ENCODE data around the gene CCDC32. TPM values are rescaled to one million over a fixed set of nuclear protein-coding genes. Genes with fewer than 3 reads are reported as not detected.
A peak's percentile ranks its signal among the peaks of the same experiment; 100 is the strongest.

CCDC32 gene
- total and polyA plus RNA-seq, 4 experiments from 2014 or later: 31.7 to 49.3 (median 37.2) TPM

GRCh38 chr15:40558952-40559742 lies 5.7 kb downstream of the CCDC32 start:
- H3K9me3 ChIP-seq (ENCODE audit: control insufficient read depth in 1 of 2, low read length in 2 of 2): no peaks in the 10 kb centered on the region
- POLR2A ChIA-PET (ENCODE audit: partially characterized antibody): no interaction called here
- peaks cover 4% of the 10 kb centered on the region for H3K36me3 ChIP-seq (ENCODE audit: insufficient read depth, low read length)
- Mint-ChIP-seq H3K4me3 (no peak overlapping the region), H3K36me3 (peaks cover 28 to 63% of the 10 kb centered on the region in 2 donors), H3K27ac (peak overlapping the region in 2 of 7 donors; percentile 18 to 39), H3K9me3 (no peaks in the 10 kb centered on the region), H3K27me3 (no peaks in the 10 kb centered on the region), H3K4me1 (peaks cover 16 to 38% (median 32%) of the 10 kb centered on the region in 4 donors)
- H3K27me3 ChIP-seq (ENCODE audit: insufficient read depth, low read length): no peaks in the 10 kb centered on the region
- intact Hi-C loops (cut with micrococcal nuclease): no loop called here
- no peak overlapping the region for H3K27ac ChIP-seq (ENCODE audit: low read depth, low read length)
- peaks cover 15% of the 10 kb centered on the region for H3K4me1 ChIP-seq (ENCODE audit: insufficient read depth, low read length)
- CTCF ChIA-PET (ENCODE audit: partially characterized antibody): interaction anchor here (1.3 to 1.7 kb wide), 3 partner anchors 10 to 39 kb away, joined by 3 to 6 read pairs (median 3); partner anchors contain the start of gene RPUSD2
- DNase-seq: no peak
- no peak overlapping the region for H3K4me3 ChIP-seq (ENCODE audit: low read length in 2 of 2)

- H3K36me3 ChIP-seq (ENCODE audit: insufficient read depth, low read length): peaks cover 15% of the 10 kb centered on the region
Observed at GRCh38 chr15:40555876-40556275, 9.0 kb downstream of the CCDC32 start.

GRCh38 chr15:40554161-40554525 lies 10.7 kb downstream of the CCDC32 start:
- no peaks in the 10 kb centered on the region for H3K9me3 ChIP-seq (ENCODE audit: control insufficient read depth in 1 of 2, low read length in 2 of 2)
- peaks cover 22% of the 10 kb centered on the region for H3K36me3 ChIP-seq (ENCODE audit: insufficient read depth, low read length)
- no peak overlapping the region for H3K4me3 Mint-ChIP-seq
- H3K4me1 ChIP-seq (ENCODE audit: insufficient read depth, low read length): no peaks in the 10 kb centered on the region
- H3K27me3 Mint-ChIP-seq: no peaks in the 10 kb centered on the region
- no peaks in the 10 kb centered on the region for H3K27me3 ChIP-seq (ENCODE audit: insufficient read depth, low read length)
- intact Hi-C loops (cut with micrococcal nuclease): no loop called here
- H3K36me3 Mint-ChIP-seq: peaks cover 47 to 74% of the 10 kb centered on the region in 2 donors
- peaks cover under 1 to 9% (median 3%) of the 10 kb centered on the region in 4 donors for H3K4me1 Mint-ChIP-seq
- peak overlapping the region in 2 of 7 donors; percentile 48 to 59 for H3K27ac Mint-ChIP-seq
- no peak overlapping the region for H3K27ac ChIP-seq (ENCODE audit: low read depth, low read length)
- H3K4me3 ChIP-seq (ENCODE audit: low read length in 2 of 2): no peak overlapping the region
- ChIA-PET POLR2A (ENCODE audit: partially characterized antibody) (no interaction called here), CTCF (ENCODE audit: partially characterized antibody) (no interaction called here)
- no peaks in the 10 kb centered on the region for H3K9me3 Mint-ChIP-seq
- no peak for DNase-seq

More at GRCh38 chr15:40555876-40556275, 9.0 kb downstream of the CCDC32 start:
- Histone ChIP-seq H3K4me1 (ENCODE audit: insufficient read depth, low read length) (no peaks in the 10 kb centered on the region), H3K27ac (ENCODE audit: low read depth, low read length) (no peak overlapping the region), H3K4me3 (ENCODE audit: low read length in 2 of 2) (no peak overlapping the region), H3K27me3 (ENCODE audit: insufficient read depth, low read length) (no peaks in the 10 kb centered on the region), H3K9me3 (ENCODE audit: control insufficient read depth in 1 of 2, low read length in 2 of 2) (no peaks in the 10 kb centered on the region)
- ChIA-PET CTCF (ENCODE audit: partially characterized antibody) (no interaction called here), POLR2A (ENCODE audit: partially characterized antibody) (interaction anchor here (0.6 kb wide), 1 partner anchor 276 kb away, joined by 3 read pairs; no protein-coding TSS in a partner anchor)
- intact Hi-C loops (cut with micrococcal nuclease): no loop called here
- no peak for DNase-seq
- Mint-ChIP-seq H3K36me3 (peaks cover 32 to 71% of the 10 kb centered on the region in 2 donors), H3K4me1 (peaks cover 6 to 14% (median 14%) of the 10 kb centered on the region in 4 donors), H3K9me3 (no peaks in the 10 kb centered on the region), H3K4me3 (no peak overlapping the region), H3K27me3 (no peaks in the 10 kb centered on the region), H3K27ac (no peak overlapping the region)

- H3K36me3 ChIP-seq (ENCODE audit: insufficient read depth, low read length): peaks cover 18% of the 10 kb centered on the region
- H3K27ac ChIP-seq (ENCODE audit: low read depth, low read length): no peak overlapping the region
- no peak overlapping the region for H3K4me3 ChIP-seq (ENCODE audit: low read length in 2 of 2)
- intact Hi-C loops (cut with micrococcal nuclease): no loop called here
- no peak overlapping the region for H3K27ac Mint-ChIP-seq
- H3K36me3 Mint-ChIP-seq: peaks cover 53 to 66% of the 10 kb centered on the region in 2 donors
- no peaks in the 10 kb centered on the region for H3K27me3 ChIP-seq (ENCODE audit: insufficient read depth, low read length)
- DNase-seq: no peak
- peaks cover 0 to 2% (median 0%) of the 10 kb centered on the region in 4 donors for H3K4me1 Mint-ChIP-seq
- no peaks in the 10 kb centered on the region for H3K9me3 ChIP-seq (ENCODE audit: control insufficient read depth in 1 of 2, low read length in 2 of 2)
- no peaks in the 10 kb centered on the region for H3K4me1 ChIP-seq (ENCODE audit: insufficient read depth, low read length)
- no peaks in the 10 kb centered on the region for H3K27me3 Mint-ChIP-seq
- no peaks in the 10 kb centered on the region for H3K9me3 Mint-ChIP-seq
- POLR2A ChIA-PET (ENCODE audit: partially characterized antibody): no interaction called here
- CTCF ChIA-PET (ENCODE audit: partially characterized antibody): interaction anchor here (1.4 kb wide), 1 partner anchor 14 kb away, joined by 5 read pairs; the partner anchor contains the start of gene CCDC32
- H3K4me3 Mint-ChIP-seq: no peak overlapping the region
Observed at GRCh38 chr15:40550341-40551037, 14.4 kb downstream of the CCDC32 start.

GRCh38 chr15:40549894-40550293 lies 14.9 kb downstream of the CCDC32 start:
- Mint-ChIP-seq H3K4me3 (no peak overlapping the region), H3K27me3 (no peaks in the 10 kb centered on the region), H3K9me3 (no peaks in the 10 kb centered on the region), H3K27ac (no peak overlapping the region), H3K4me1 (peaks cover 0 to 2% (median 0%) of the 10 kb centered on the region in 4 donors), H3K36me3 (peaks cover 47 to 60% of the 10 kb centered on the region in 2 donors)
- intact Hi-C loops (cut with micrococcal nuclease): no loop called here
- CTCF ChIA-PET (ENCODE audit: partially characterized antibody): no interaction called here
- Histone ChIP-seq H3K4me1 (ENCODE audit: insufficient read depth, low read length) (no peaks in the 10 kb centered on the region), H3K27me3 (ENCODE audit: insufficient read depth, low read length) (no peaks in the 10 kb centered on the region), H3K9me3 (ENCODE audit: control insufficient read depth in 1 of 2, low read length in 2 of 2) (no peaks in the 10 kb centered on the region), H3K4me3 (ENCODE audit: low read length in 2 of 2) (no peak overlapping the region), H3K36me3 (ENCODE audit: insufficient read depth, low read length) (peaks cover 18% of the 10 kb centered on the region), H3K27ac (ENCODE audit: low read depth, low read length) (no peak overlapping the region)
- DNase-seq: no peak
- POLR2A ChIA-PET (ENCODE audit: partially characterized antibody): no interaction called here

GRCh38 chr15:40548610-40549009 lies 16.2 kb downstream of the CCDC32 start:
- Mint-ChIP-seq H3K4me1 (peaks cover 0 to 2% (median 0%) of the 10 kb centered on the region in 4 donors), H3K27me3 (no peaks in the 10 kb centered on the region), H3K36me3 (peaks cover 36 to 47% of the 10 kb centered on the region in 2 donors), H3K27ac (no peak overlapping the region), H3K9me3 (no peaks in the 10 kb centered on the region), H3K4me3 (no peak overlapping the region)
- intact Hi-C loops (cut with micrococcal nuclease): no loop called here
- ChIA-PET POLR2A (ENCODE audit: partially characterized antibody) (no interaction called here), CTCF (ENCODE audit: partially characterized antibody) (interaction anchor here (0.6 kb wide), 1 partner anchor 123 kb away, joined by 4 read pairs; no protein-coding TSS in a partner anchor)
- Histone ChIP-seq H3K27ac (ENCODE audit: low read depth, low read length) (no peak overlapping the region), H3K4me3 (ENCODE audit: low read length in 2 of 2) (no peak overlapping the region), H3K27me3 (ENCODE audit: insufficient read depth, low read length) (no peaks in the 10 kb centered on the region), H3K9me3 (ENCODE audit: control insufficient read depth in 1 of 2, low read length in 2 of 2) (no peaks in the 10 kb centered on the region), H3K36me3 (ENCODE audit: insufficient read depth, low read length) (peaks cover 17% of the 10 kb centered on the region), H3K4me1 (ENCODE audit: insufficient read depth, low read length) (no peaks in the 10 kb centered on the region)
- DNase-seq: no peak

GRCh38 chr15:40545457-40545856 lies 19.4 kb downstream of the CCDC32 start:
- CTCF ChIA-PET (ENCODE audit: partially characterized antibody): interaction anchor here (1.6 kb wide), 1 partner anchor 44 kb away, joined by 3 read pairs; no protein-coding TSS in a partner anchor

More at GRCh38 chr15:40545457-40545856, 19.4 kb downstream of the CCDC32 start:
- peaks cover 5% of the 10 kb centered on the region for H3K36me3 ChIP-seq (ENCODE audit: insufficient read depth, low read length)
- Mint-ChIP-seq H3K27me3 (no peaks in the 10 kb centered on the region), H3K9me3 (no peaks in the 10 kb centered on the region), H3K27ac (no peak overlapping the region), H3K4me3 (no peak overlapping the region), H3K4me1 (peaks cover 0 to 4% (median 0%) of the 10 kb centered on the region in 4 donors), H3K36me3 (peaks cover 30 to 35% of the 10 kb centered on the region in 2 donors)
- intact Hi-C loops (cut with micrococcal nuclease): no loop called here
- POLR2A ChIA-PET (ENCODE audit: partially characterized antibody): interaction anchor here (0.6 kb wide), 1 partner anchor 262 kb away, joined by 3 read pairs; the partner anchor contains the start of gene DNAJC17
- no peak overlapping the region for H3K4me3 ChIP-seq (ENCODE audit: low read length in 2 of 2)
- no peak overlapping the region for H3K27ac ChIP-seq (ENCODE audit: low read depth, low read length)
- H3K9me3 ChIP-seq (ENCODE audit: control insufficient read depth in 1 of 2, low read length in 2 of 2): no peaks in the 10 kb centered on the region
- H3K27me3 ChIP-seq (ENCODE audit: insufficient read depth, low read length): no peaks in the 10 kb centered on the region
- DNase-seq: no peak
- H3K4me1 ChIP-seq (ENCODE audit: insufficient read depth, low read length): no peaks in the 10 kb centered on the region

Measured in CD4-positive, alpha-beta memory T cell (primary cell).